Smooth muscle cell (in vitro differentiated cells): Measurements from ENCODE around the gene ADA. TPM values are rescaled to one million over a fixed set of nuclear protein-coding genes. Genes with fewer than 3 reads are reported as not detected.
A peak's percentile ranks its signal among the peaks of the same experiment; 100 is the strongest.

ENCODE experiments used
- DNase-seq: peaks from one replicate; lab custom pipeline; 2025; ENCODE audit not compliant: unreplicated experiment; lab: John Stamatoyannopoulos, UW
- H2AFZ ChIP-seq: fragments of 200-600 bp; sonication (generic); 2 replicates; pipeline ENCODE4 v1.6.0; 2016; ENCODE audit warnings: antibody characterized with exemption, low read depth, mild to moderate bottlenecking
- H3F3A ChIP-seq: fragments of 200-600 bp; sonication (generic); 2 replicates; pipeline ENCODE4 v1.6.0; 2017; ENCODE audit warnings: antibody characterized with exemption, low read depth
- H3K27ac ChIP-seq: fragments of 200-600 bp; sonication (generic); 2 replicates; pipeline ENCODE4 v1.5.1; 2016; ENCODE audit warnings: low read depth, mild to moderate bottlenecking
- H3K27me3 ChIP-seq: fragments of 200-600 bp; sonication (generic); 2 replicates; pipeline ENCODE4 v1.6.1; 2016; ENCODE audit warnings: low read depth, mild to moderate bottlenecking
- H3K36me3 ChIP-seq: fragments of 200-600 bp; sonication (generic); 2 replicates; pipeline ENCODE4 v1.5.1; 2016; ENCODE audit warnings: low read depth
- H3K4me1 ChIP-seq: fragments of 200-600 bp; sonication (generic); 2 replicates; pipeline ENCODE4 v1.5.1; 2016; ENCODE audit warnings: low read depth
- H3K4me2 ChIP-seq: fragments of 200-600 bp; sonication (generic); 2 replicates; pipeline ENCODE4 v1.6.0; 2016; ENCODE audit warnings: mild to moderate bottlenecking
- H3K4me3 ChIP-seq: fragments of 200-600 bp; sonication (generic); 2 replicates; pipeline ENCODE4 v1.5.1; 2016; ENCODE audit warnings: mild to moderate bottlenecking
- H3K79me2 ChIP-seq: fragments of 200-600 bp; sonication (generic); 2 replicates; pipeline ENCODE4 v1.6.0; 2016; ENCODE audit warnings: low read depth, mild to moderate bottlenecking
- H3K9ac ChIP-seq: fragments of 200-600 bp; sonication (generic); 2 replicates; pipeline ENCODE4 v1.6.0; 2016; ENCODE audit warnings: low read depth
- H3K9me3 ChIP-seq: fragments of 200-600 bp; sonication (generic); replicated peaks from 2 replicates; pipeline ENCODE4 v1.5.1; 2016; ENCODE audit warnings: low read depth
- H4K20me1 ChIP-seq: fragments of 200-600 bp; sonication (generic); 2 replicates; pipeline ENCODE4 v1.6.0; 2016; ENCODE audit warnings: low read depth
- CTCF ChIP-seq: fragments of 200-600 bp; sonication (generic); IDR thresholded peaks from 2 replicates; pipeline ENCODE4 v1.5.1; 2017; ENCODE audit warnings: borderline replicate concordance, mild to moderate bottlenecking, antibody characterized with exemption; ENCODE audit not compliant: insufficient read depth, poor library complexity, severe bottlenecking
- WGBS: methylation state at CpG from one replicate; pipeline ENCODE4 v1.1.7; 2016; ENCODE audit warnings: low lambda C conversion rate; 5-methylcytosine and 5-hydroxymethylcytosine counted together
- polyA plus RNA-seq: library from polyadenylated mRNA; unstranded; fragments of >200 nt; fragmentation: Nextera tagmentation; extraction: Ambion mirVana; gene quantifications from 2 replicates; pipeline ENCODE4 v1.2.1, GENCODE V29; 2016
- total RNA-seq: library from RNA; depleted of rRNA; stranded (reverse); fragments of >200 nt; gene quantifications from 2 replicates; pipeline ENCODE4 v1.2.3, GENCODE V29; 2014

ADA gene
- total and polyA plus RNA-seq, 2 experiments from 2014 or later, result 28.4 to 35.2 TPM

- no peak for DNase-seq
- H3F3A ChIP-seq, result no peaks in the 10 kb centered on the region
- peak overlapping the region; percentile 49 for H3K4me3 ChIP-seq
- peaks cover 20% of the 10 kb centered on the region for H3K4me1 ChIP-seq
- peak overlapping the region; percentile 84 for H3K4me2 ChIP-seq
- no peak for TF ChIP-seq CTCF
- peaks cover 27% of the 10 kb centered on the region for H4K20me1 ChIP-seq
- H3K9me3 ChIP-seq, result no peaks in the 10 kb centered on the region
- peaks cover 62% of the 10 kb centered on the region for H3K79me2 ChIP-seq
- no peaks in the 10 kb centered on the region for H3K27me3 ChIP-seq
- H2AFZ ChIP-seq, result no peak overlapping the region
- H3K9ac ChIP-seq, result peak overlapping the region; percentile 61
- peak overlapping the region; percentile 87 for H3K27ac ChIP-seq
- H3K36me3 ChIP-seq, result no peaks in the 10 kb centered on the region
- WGBS, result 78% methylated on average over 4 of the region's 4 CpGs
Measured at GRCh38 chr20:44584162-44584561, 67.3 kb downstream of the ADA start.

DNA sequence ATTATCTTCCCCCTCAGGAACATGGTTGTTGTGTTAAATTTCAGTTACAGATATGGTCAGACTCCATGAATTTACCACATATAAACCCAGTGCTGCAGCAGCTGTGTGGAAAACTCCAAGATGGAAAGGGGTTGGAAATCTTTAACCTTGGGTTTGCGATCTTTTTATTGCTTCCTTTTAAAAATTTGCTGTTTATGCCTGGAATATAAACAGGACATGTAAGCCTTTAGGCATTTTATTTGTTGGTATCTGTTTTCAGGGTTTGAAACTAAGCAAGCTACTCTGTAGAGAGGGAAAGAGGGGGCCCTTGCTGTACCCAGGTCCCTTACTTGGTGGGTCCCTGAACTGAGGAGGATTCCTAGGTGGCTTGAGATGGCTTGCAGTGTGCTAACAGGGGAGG, 68.3 kb downstream of the ADA start:
- H3K79me2 ChIP-seq, result peaks cover 62% of the 10 kb centered on the region
- H3K9ac ChIP-seq, result peak overlapping the region; percentile 61
- no peak overlapping the region for H2AFZ ChIP-seq
- 18% methylated on average over 1 of the region's 1 CpG for WGBS
- DNase-seq, result no peak
- H3K36me3 ChIP-seq, result no peaks in the 10 kb centered on the region
- peak overlapping the region; percentile 87 for H3K27ac ChIP-seq
- H3K4me3 ChIP-seq, result peak overlapping the region; percentile 49
- H3F3A ChIP-seq, result no peaks in the 10 kb centered on the region
- no peaks in the 10 kb centered on the region for H3K9me3 ChIP-seq
- no peaks in the 10 kb centered on the region for H3K27me3 ChIP-seq
- H3K4me2 ChIP-seq, result peak overlapping the region; percentile 84
- H3K4me1 ChIP-seq, result peaks cover 20% of the 10 kb centered on the region
- H4K20me1 ChIP-seq, result peaks cover 21% of the 10 kb centered on the region
- TF ChIP-seq CTCF, result no peak

- H3K4me1 ChIP-seq, result peaks cover 20% of the 10 kb centered on the region
- H4K20me1 ChIP-seq, result peaks cover 21% of the 10 kb centered on the region
- no peaks in the 10 kb centered on the region for H3K36me3 ChIP-seq
- no peak for TF ChIP-seq CTCF
- no peaks in the 10 kb centered on the region for H3K27me3 ChIP-seq
- peak within 1 kb of the TSS; percentile 49 for H3K4me3 ChIP-seq
- peak within 1 kb of the TSS; percentile 87 for H3K27ac ChIP-seq
- no peaks in the 10 kb centered on the region for H3K9me3 ChIP-seq
- 15% methylated on average over 6 of the region's 6 CpGs for WGBS
- H3K4me2 ChIP-seq, result peak within 1 kb of the TSS; percentile 84
- H3K9ac ChIP-seq, result peak within 1 kb of the TSS; percentile 61
- peaks cover 60% of the 10 kb centered on the region for H3K79me2 ChIP-seq
- peak within 1 kb of the TSS; percentile 20 for H2AFZ ChIP-seq
- no peak for DNase-seq
- no peaks in the 10 kb centered on the region for H3F3A ChIP-seq
Measured at GRCh38 chr20:44582311-44583025, 69.0 kb downstream of the ADA start, which contains the start of gene PKIG. TSS of gene PKIG (plus strand) at chr20:44582579. CDS start at chr20:44614557, 31,978 bp downstream.

GRCh38 chr20:44581515-44581914, 70.0 kb downstream of the ADA start:
- Histone ChIP-seq H3K4me1 (peaks cover 20% of the 10 kb centered on the region), H2AFZ (no peak overlapping the region), H3K4me2 (peak overlapping the region; percentile 84), H3K27ac (peak overlapping the region; percentile 87), H3K27me3 (no peaks in the 10 kb centered on the region), H3K36me3 (no peaks in the 10 kb centered on the region), H4K20me1 (peaks cover 13% of the 10 kb centered on the region), H3K9me3 (no peaks in the 10 kb centered on the region), H3K79me2 (peaks cover 53% of the 10 kb centered on the region), H3K4me3 (no peak overlapping the region), H3F3A (no peaks in the 10 kb centered on the region), H3K9ac (no peak overlapping the region)
- DNase-seq, result no peak
- WGBS, result 50% methylated on average over 1 of the region's 1 CpG
- no peak for TF ChIP-seq CTCF
